CD1c-positive myeloid dendritic cell (primary cell): ENCODE measurements around the gene NFIC.
"Not testable (repeated sequence)": the region's sequence is repeated elsewhere in the genome, so short reads cannot be mapped to it uniquely, and the experiment has no call there.

Experiments
- DNase-seq: peaks from one replicate; pipeline ENCODE4 v3.0.0-alpha.2; 2016; ENCODE audit errors: extremely low spot score

The NFIC gene

GRCh38 chr19:3336680-3337523, 29.5 kb upstream of the NFIC start:
- DNase-seq, result no peak

GRCh38 chr19:3338541-3339181, 27.7 kb upstream of the NFIC start:
- peak; percentile 51 for DNase-seq

GRCh38 chr19:3340340-3340739, 26.0 kb upstream of the NFIC start:
- no peak for DNase-seq

- DNase-seq, result no peak
Observed at GRCh38 chr19:3342246-3342645, 24.1 kb upstream of the NFIC start.

GRCh38 chr19:3342962-3343361, 23.4 kb upstream of the NFIC start:
- DNase-seq, result not testable (repeated sequence)

GRCh38 chr19:3343619-3344502, 22.5 kb upstream of the NFIC start:
- peak; percentile 89 for DNase-seq

- DNase-seq, result no peak
Observed at GRCh38 chr19:3344608-3345598, 21.5 kb upstream of the NFIC start.

- DNase-seq, result no peak
Observed at GRCh38 chr19:3345850-3346460, 20.4 kb upstream of the NFIC start.

- DNase-seq, result no peak
Observed at GRCh38 chr19:3346677-3347353, 19.6 kb upstream of the NFIC start.

- no peak for DNase-seq
Observed at GRCh38 chr19:3348042-3348441, 18.3 kb upstream of the NFIC start.

GRCh38 chr19:3348469-3348868, 17.9 kb upstream of the NFIC start:
- DNase-seq, result not testable (repeated sequence)

- DNase-seq, result no peak
Observed at GRCh38 chr19:3350014-3350663, 16.2 kb upstream of the NFIC start.

- no peak for DNase-seq
Observed at GRCh38 chr19:3351702-3352447, 14.5 kb upstream of the NFIC start.

GRCh38 chr19:3353493-3353892, 12.9 kb upstream of the NFIC start:
- no peak for DNase-seq

GRCh38 chr19:3356805-3357204, 9.6 kb upstream of the NFIC start:
- DNase-seq, result no peak

- DNase-seq, result no peak
Observed at GRCh38 chr19:3357271-3357991, 9.0 kb upstream of the NFIC start.

- DNase-seq, result no peak
Observed at GRCh38 chr19:3357992-3358688, 8.2 kb upstream of the NFIC start.

- no peak for DNase-seq
Observed at GRCh38 chr19:3358689-3359014, 7.7 kb upstream of the NFIC start.
